Stimulated activated naive CD8-positive, alpha-beta T cell treated with anti-CD3 and anti-CD28 coated beads, Interleukin-15, Interleukin-2, amounts not matched to agents 100 U/mL and 50 U/mL, for 24 hours (primary cell): Measurements from ENCODE around the gene PIP5K1A.
"Not testable (repeated sequence)": the region's sequence is repeated elsewhere in the genome, so short reads cannot be mapped to it uniquely, and the experiment has no call there.

Source experiments
- ATAC-seq: fragments of 150-1000 bp; cut with Tn5 transposase; one replicate; pipeline ENCODE4 v1.10.0; 2021
- DNase-seq: peaks from one replicate; pipeline ENCODE4 v3.0.0; 2021

The PIP5K1A gene

GRCh38 chr1:151198254-151199127, at the start of gene PIP5K1A:
TSS of gene PIP5K1A (plus strand) at chr1:151198552. CDS start at chr1:151198997, 445 bp downstream.
- peak; percentile 100 for DNase-seq
- peak; percentile 90 for ATAC-seq

GRCh38 chr1:151156515-151156819, 41.9 kb upstream of the PIP5K1A start, which contains the start of gene TNFAIP8L2:
TSS of gene TNFAIP8L2 (plus strand) at chr1:151156649. CDS start at chr1:151158698, 2,049 bp downstream.
- DNase-seq (peak; percentile 86), ATAC-seq (peak; percentile 82)

- peak; percentile 53 for ATAC-seq
- DNase-seq, result peak; percentile 74
Observed at GRCh38 chr1:151157067-151157531, 41.3 kb upstream of the PIP5K1A start.

- DNase-seq (peak; percentile 75), ATAC-seq (peak; percentile 45)
Observed at GRCh38 chr1:151158326-151158725, 40.0 kb upstream of the PIP5K1A start.

GRCh38 chr1:151158751-151159251, 39.6 kb upstream of the PIP5K1A start:
- DNase-seq, result peak; percentile 31
- ATAC-seq, result no peak

- DNase-seq, result no peak
- ATAC-seq, result no peak
Observed at GRCh38 chr1:151159373-151159772, 39.0 kb upstream of the PIP5K1A start.

GRCh38 chr1:151164732-151165280, 33.5 kb upstream of the PIP5K1A start:
- ATAC-seq (no peak), DNase-seq (no peak)

- no peak for ATAC-seq
Observed at GRCh38 chr1:151165281-151165737, 33.0 kb upstream of the PIP5K1A start.

GRCh38 chr1:151165738-151166504, 32.4 kb upstream of the PIP5K1A start, which contains the start of the genes LYSMD1 and SCNM1:
TSS of gene LYSMD1 (minus strand) at chr1:151165902. CDS start at chr1:151165258, 644 bp downstream.
TSS of gene SCNM1 (plus strand) at chr1:151166144. CDS start at chr1:151166153, 9 bp downstream.
- DNase-seq, result peak; percentile 94
- peak; percentile 96 for ATAC-seq

More at GRCh38 chr1:151165281-151165737, 33.0 kb upstream of the PIP5K1A start:
- peak; percentile 17 for DNase-seq

- DNase-seq, result no peak
- no peak for ATAC-seq
Observed at GRCh38 chr1:151166505-151166956, 31.8 kb upstream of the PIP5K1A start.

- DNase-seq (no peak), ATAC-seq (no peak)
Observed at GRCh38 chr1:151167116-151167515, 31.2 kb upstream of the PIP5K1A start.

GRCh38 chr1:151171190-151171589, 27.2 kb upstream of the PIP5K1A start:
- ATAC-seq (no peak), DNase-seq (no peak)

- no peak for DNase-seq
Observed at GRCh38 chr1:151175041-151175741, 23.2 kb upstream of the PIP5K1A start.

GRCh38 chr1:151175863-151176262, 22.5 kb upstream of the PIP5K1A start, which contains the start of gene TMOD4:
TSS of gene TMOD4 (minus strand) at chr1:151175981. CDS start at chr1:151174875, 1,106 bp downstream.
- ATAC-seq, result no peak
- no peak for DNase-seq

More at GRCh38 chr1:151175041-151175741, 23.2 kb upstream of the PIP5K1A start:
- ATAC-seq, result no peak

GRCh38 chr1:151176514-151177045, 21.8 kb upstream of the PIP5K1A start:
- no peak for ATAC-seq
- no peak for DNase-seq

- ATAC-seq, result no peak
- DNase-seq, result no peak
Observed at GRCh38 chr1:151184211-151184610, 14.1 kb upstream of the PIP5K1A start.

- ATAC-seq (no peak), DNase-seq (no peak)
Observed at GRCh38 chr1:151187205-151187604, 11.1 kb upstream of the PIP5K1A start.

- not testable (repeated sequence) for DNase-seq, ATAC-seq
Observed at GRCh38 chr1:151188667-151189066, 9.7 kb upstream of the PIP5K1A start.

- ATAC-seq (peak; percentile 99), DNase-seq (peak; percentile 87)
Observed at GRCh38 chr1:151189637-151190445, 8.5 kb upstream of the PIP5K1A start, which contains the start of gene VPS72. TSS of gene VPS72 (minus strand) at chr1:151190197. CDS start at chr1:151190121, 76 bp downstream.

- no peak for DNase-seq
- ATAC-seq, result no peak
Observed at GRCh38 chr1:151192047-151192446, 6.3 kb upstream of the PIP5K1A start.
